Measurements from ENCODE around the gene ACLY.

ACLY gene

DNA sequence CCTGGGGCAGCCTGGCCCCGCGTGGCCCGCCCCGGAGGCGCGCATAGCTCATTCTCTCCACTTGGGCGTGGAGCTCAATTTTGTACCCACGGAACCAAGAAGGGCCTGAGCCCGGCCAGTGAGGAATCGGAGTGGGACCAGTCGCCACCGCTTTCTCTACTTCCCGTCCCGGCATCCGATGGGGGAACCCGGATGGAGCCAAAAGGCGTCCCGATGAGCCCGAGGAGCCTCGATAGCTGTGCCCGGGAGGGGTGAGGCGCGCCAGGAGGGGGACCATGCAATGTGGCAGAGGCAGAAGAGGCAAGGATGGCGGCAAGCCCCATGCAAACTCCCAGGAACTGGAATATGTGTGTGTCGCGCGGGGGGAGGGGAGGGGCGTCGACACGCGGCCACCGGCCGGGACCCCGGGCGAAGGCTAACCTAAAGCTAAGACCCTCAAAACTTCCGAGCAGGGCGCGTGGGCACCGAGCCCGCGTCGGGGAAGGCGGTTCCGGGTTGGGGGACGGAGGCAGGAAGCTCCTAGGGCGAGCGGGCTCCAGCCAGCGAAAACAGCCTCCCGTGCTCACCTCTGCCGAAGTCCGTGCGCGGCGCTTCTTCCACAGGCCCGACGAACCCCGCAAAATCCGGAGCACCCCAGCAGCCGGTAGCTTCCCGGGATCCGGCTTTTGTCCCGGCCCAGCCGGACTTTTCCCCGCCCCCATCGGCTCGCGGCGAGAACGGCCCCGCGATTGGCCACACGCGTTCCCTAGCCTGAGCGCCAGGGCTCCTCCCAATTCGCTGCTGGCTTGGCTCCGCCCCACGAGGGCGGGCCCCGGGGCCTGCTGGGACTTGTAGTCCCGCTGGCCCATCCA lies at the start of gene ACLY:
Gene ACLY (minus strand): TSS at position 638 of the 851 bp plus-strand sequence. CDS start 5,078 bp downstream, outside the sequence.
- peak; percentile 98 for DNase-seq (ENCODE audit: low read depth)
- TF ChIP-seq, protein P1, sequence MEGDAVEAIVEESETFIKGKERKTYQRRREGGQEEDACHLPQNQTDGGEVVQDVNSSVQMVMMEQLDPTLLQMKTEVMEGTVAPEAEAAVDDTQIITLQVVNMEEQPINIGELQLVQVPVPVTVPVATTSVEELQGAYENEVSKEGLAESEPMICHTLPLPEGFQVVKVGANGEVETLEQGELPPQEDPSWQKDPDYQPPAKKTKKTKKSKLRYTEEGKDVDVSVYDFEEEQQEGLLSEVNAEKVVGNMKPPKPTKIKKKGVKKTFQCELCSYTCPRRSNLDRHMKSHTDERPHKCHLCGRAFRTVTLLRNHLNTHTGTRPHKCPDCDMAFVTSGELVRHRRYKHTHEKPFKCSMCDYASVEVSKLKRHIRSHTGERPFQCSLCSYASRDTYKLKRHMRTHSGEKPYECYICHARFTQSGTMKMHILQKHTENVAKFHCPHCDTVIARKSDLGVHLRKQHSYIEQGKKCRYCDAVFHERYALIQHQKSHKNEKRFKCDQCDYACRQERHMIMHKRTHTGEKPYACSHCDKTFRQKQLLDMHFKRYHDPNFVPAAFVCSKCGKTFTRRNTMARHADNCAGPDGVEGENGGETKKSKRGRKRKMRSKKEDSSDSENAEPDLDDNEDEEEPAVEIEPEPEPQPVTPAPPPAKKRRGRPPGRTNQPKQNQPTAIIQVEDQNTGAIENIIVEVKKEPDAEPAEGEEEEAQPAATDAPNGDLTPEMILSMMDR (IDR thresholded peaks at IDR 0.05; ENCODE audit: insufficient read depth, low read depth, low read length, missing control alignments) = no peak
- H3K4me3 ChIP-seq (ENCODE audit: low read length) = peak within 1 kb of the TSS; percentile 96

DNA sequence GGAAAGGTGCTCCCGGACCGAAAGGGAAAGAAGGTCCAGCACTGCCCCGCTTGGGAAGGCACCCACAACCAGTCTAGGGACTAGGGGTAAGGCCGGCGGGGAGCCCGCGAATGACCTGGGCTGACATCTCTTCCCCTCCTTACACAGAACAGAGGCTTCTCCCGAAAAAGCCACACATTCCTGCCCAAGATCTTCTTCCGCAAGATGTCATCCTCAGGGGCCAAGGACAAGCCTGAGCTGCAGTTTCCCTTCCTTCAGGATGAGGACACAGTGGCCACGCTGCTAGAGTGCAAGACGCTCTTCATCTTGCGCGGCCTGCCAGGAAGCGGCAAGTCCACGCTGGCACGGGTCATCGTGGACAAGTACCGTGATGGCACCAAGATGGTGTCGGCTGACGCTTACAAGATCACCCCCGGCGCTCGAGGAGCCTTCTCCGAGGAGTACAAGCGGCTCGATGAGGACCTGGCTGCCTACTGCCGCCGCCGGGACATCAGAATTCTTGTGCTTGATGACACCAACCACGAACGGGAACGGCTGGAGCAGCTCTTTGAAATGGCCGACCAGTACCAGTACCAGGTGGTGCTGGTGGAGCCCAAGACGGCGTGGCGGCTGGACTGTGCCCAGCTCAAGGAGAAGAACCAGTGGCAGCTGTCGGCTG lies 49.3 kb upstream of the ACLY start:
- TF ChIP-seq, protein P1 (IDR thresholded peaks at IDR 0.05; ENCODE audit: insufficient read depth, low read depth, low read length, missing control alignments) = no peak
- no peak for DNase-seq (ENCODE audit: low read depth)
- H3K4me3 ChIP-seq (ENCODE audit: low read length) = peak overlapping the region; percentile 83

DNA sequence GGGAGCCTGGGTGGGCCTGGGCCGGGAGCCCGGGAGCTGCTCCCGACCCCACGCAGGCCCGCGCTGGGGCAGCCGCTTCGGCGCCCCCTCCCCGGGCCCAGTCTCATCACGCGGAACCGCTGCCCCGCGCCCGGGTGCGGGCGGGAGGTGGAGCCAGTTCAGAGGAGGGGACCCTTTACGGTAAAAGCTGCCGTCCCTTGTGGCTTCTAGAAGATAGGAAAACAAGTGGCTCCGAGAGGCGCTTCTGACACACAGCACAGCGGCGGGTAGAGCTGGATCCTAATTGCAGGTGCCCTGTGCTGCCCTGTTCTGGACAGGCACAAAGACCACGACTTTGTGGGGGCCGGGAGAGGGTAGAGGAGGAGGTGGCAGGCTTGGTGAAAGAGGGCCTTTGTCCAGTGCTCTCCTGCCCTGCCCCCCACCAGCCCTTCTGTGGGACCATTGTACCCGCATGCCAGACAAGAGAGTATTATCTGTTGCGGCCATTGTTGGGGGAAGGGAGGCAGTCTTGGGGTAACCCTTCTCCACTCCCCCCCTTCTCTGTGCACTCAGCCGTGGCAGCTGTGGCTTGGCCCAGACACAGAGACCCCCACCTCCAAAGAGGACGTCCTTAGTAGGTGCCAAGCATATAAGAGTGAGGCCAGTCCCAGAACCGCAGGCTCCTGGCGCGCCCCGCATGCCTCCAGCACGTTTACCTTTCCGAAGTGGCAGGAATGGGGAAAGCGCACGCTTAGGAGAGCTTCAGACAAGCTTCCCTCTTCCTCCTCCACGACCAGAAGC lies 48.6 kb upstream of the ACLY start:
- TF ChIP-seq, protein P1 (IDR thresholded peaks at IDR 0.05; ENCODE audit: insufficient read depth, low read depth, low read length, missing control alignments) = no peak
- peak overlapping the region; percentile 83 for H3K4me3 ChIP-seq (ENCODE audit: low read length)
- DNase-seq (ENCODE audit: low read depth) = peak; percentile 34

DNA sequence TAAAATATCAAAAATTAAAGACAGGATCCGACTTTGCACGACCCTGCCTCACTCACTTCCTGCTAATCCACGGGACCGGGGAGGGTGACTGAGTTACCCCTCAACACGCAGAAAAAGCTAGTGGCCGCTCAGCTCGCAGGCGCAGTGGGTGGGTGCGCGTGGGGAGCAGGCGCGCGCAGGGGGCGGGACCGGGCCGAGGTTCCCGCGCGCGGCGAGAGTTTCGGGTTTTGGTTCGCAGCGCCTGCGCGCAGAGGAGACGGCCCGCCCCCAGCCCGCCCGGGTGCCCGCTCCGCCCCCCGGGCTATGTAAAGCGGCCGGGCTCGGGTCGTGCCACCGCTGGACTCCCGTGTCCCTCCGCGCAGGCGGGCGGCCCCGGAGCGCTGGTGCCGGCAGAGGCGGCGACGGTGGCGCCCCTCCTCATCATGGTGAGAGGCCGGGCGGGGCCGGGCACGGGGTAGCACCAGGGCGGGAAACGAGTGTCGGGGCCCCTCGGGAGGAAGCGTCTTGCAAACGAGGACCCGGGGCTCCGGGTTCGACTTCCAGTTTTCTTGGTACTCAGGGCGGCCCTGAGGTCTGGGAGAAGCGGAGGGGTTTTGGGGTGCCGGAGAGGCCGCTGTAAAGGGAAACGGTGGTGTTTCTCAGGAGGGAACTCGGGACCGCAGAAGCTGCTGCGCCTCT lies 47.9 kb upstream of the ACLY start, which contains the start of gene CNP:
Gene CNP (plus strand): TSS at position 333 of the 678 bp plus-strand sequence. CDS start 90 bp downstream, at position 423.
- TF ChIP-seq, protein P1 (IDR thresholded peaks at IDR 0.05; ENCODE audit: insufficient read depth, low read depth, low read length, missing control alignments) = no peak
- peak within 1 kb of the TSS; percentile 83 for H3K4me3 ChIP-seq (ENCODE audit: low read length)
- DNase-seq (ENCODE audit: low read depth) = peak; percentile 89

DNA sequence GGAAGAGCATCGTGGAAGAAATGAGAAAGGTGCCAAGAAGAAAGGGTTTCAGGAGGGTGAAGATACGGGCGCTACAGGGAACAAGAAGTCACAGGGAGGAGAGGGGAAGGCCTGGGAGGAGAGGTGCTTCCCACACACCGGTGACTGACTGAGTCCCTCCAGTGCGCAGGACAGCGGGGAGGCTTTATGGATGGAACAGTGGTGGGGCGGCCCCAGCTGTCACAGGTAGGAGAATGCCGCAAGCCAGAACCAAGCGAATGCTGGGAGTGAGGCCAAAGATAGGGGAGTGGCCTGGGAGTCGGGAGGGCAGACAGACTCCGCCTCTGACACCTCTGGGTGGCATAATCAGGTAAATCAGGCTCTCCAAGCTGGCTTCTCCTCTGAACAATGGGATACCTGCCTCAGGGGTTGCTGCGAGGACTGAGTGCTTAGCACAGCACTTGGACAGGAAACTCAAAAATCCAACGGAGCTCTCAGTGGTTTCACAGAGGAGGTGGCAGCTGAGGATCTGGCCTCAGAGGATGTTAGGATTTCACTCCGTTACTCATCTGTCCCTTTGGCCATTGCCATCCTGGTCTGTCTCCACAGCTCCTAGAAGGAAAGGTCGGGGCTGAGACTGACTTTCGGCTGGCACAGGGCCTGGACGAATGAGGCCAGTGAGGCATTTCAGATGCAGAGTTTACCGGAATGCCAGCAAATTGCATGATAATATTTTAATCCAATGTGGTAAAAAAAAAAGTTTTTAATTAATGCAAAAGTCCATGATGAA lies 47.1 kb upstream of the ACLY start:
- peak overlapping the region; percentile 83 for H3K4me3 ChIP-seq (ENCODE audit: low read length)
- peak; percentile 98 for DNase-seq (ENCODE audit: low read depth)
- TF ChIP-seq, protein P1 (IDR thresholded peaks at IDR 0.05; ENCODE audit: insufficient read depth, low read depth, low read length, missing control alignments) = no peak

All from epithelial cell of esophagus (primary cell).